B cell (primary cell): Measurements from ENCODE around the gene SLC25A14.

Experiments used
- CTCF ChIP-seq: fragments of 200-600 bp; IDR thresholded peaks from one replicate; pipeline ENCODE4 v1.8.0; 2022; ENCODE audit warnings: antibody characterized with exemption, mild to moderate bottlenecking
- EZH2 ChIP-seq: IDR thresholded peaks from 2 replicates; pipeline ENCODE4 v1.6.1; 2012; ENCODE audit warnings: borderline replicate concordance, low read depth, mild to moderate bottlenecking, moderate library complexity, low read length; ENCODE audit not compliant: insufficient read depth, poor library complexity, severe bottlenecking

GRCh38 chrX:130347321-130347720, 7.6 kb downstream of the SLC25A14 start:
- TF ChIP-seq CTCF (no peak), EZH2 (no peak)
